Right atrium auricular region (tissue), 2 donors: ENCODE measurements around the gene PLA2G4D. TPM values are rescaled to one million over a fixed set of nuclear protein-coding genes. Genes with fewer than 3 reads are reported as not detected.
A peak's percentile ranks its signal among the peaks of the same experiment; 100 is the strongest.

ENCODE experiments used
- DNase-seq: peaks from one replicate; pipeline ENCODE4 v3.0.0-alpha.2; 2019; ENCODE audit warnings: low spot score
- H3K27ac ChIP-seq, 2 donors: fragments of 200-600 bp; sonication (generic); 1 replicate in 1 of 2; 2 replicates in 1 of 2; pipeline ENCODE4 v1.5.1; 2016 to 2019
- H3K27me3 ChIP-seq, 2 donors: fragments of 200-600 bp; sonication (generic); one replicate each; pipeline versions ENCODE4 v1.5.1 to v1.6.0; 2017 to 2019
- H3K36me3 ChIP-seq: fragments of 200-600 bp; sonication (generic); one replicate; pipeline ENCODE4 v1.5.1; 2016
- H3K4me1 ChIP-seq, 2 donors: fragments of 200-600 bp; sonication (generic); one replicate each; pipeline versions ENCODE4 v1.5.1 to v1.6.0; 2017 to 2019
- H3K4me3 ChIP-seq, 2 donors: fragments of 200-600 bp; sonication (generic); 1 replicate in 1 of 2; 2 replicates in 1 of 2; pipeline ENCODE4 v1.5.1; 2017 to 2019; ENCODE audit warnings: mild to moderate bottlenecking in 1 of 2, moderate library complexity in 1 of 2
- H3K9me3 ChIP-seq, 2 donors: fragments of 200-600 bp; sonication (generic); one replicate each; pipeline ENCODE4 v1.5.1; 2019
- total RNA-seq, 2 donors: library from RNA; depleted of rRNA; stranded (reverse); fragments of >200 nt; gene quantifications; one replicate each; pipeline ENCODE4 v1.1.0, GENCODE V29; 2016
- TF ChIP-seq, protein P1 (sequence below), 2 donors: fragments of 200-600 bp; sonication (generic); IDR thresholded peaks; one replicate each; pipeline ENCODE4 v1.5.1; 2019; ENCODE audit warnings: antibody characterized with exemption in 2 of 2

Gene PLA2G4D
- total RNA-seq, 2 donors from 2014 or later = not detected

DNA sequence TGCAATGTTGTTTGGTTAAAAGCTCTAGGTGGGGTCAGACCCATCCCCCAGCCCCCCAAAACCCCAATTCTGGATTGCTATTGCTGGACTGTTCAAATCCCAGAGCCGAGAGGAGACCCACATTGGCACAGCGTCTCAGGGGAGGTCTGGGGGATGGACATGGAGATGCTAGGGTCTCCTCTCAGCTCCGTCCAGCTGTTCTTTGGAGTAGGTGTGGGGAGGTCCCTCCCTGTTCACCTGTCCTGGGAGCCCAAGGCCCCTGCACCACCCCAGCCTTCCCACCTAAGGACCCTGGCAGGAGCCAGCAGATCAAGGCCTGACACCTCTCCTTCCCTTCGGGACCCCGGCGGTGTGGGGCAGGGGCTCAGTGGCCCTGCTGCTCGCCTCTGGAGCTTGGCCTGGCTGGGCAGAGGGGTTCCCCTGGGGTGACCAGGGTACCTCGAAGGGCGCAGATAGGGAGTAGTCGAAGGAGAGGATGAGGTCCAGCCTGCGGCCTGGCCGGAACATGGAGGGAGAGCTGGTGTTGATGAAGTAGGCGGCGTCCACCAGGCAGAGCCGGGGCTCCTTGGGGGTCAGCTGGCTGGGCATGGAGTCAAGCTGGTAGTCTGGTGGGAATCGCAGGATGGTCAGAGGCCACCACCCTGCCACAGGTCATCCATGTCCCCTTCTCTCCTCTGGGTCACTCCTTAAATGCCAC is 23.9 kb downstream of the PLA2G4D start:
- Histone ChIP-seq H3K4me1 (no peaks in the 10 kb centered on the region), H3K9me3 (no peaks in the 10 kb centered on the region)
- DNase-seq = no peak

GRCh38 chr15:42069496-42070278 is 24.7 kb downstream of the PLA2G4D start:
- no peak overlapping the region for H3K4me3 ChIP-seq

More for the DNA sequence above, 23.9 kb downstream of the PLA2G4D start:
- H3K27ac ChIP-seq = no peak overlapping the region
- H3K27me3 ChIP-seq = no peaks in the 10 kb centered on the region
- TF ChIP-seq, protein P1, sequence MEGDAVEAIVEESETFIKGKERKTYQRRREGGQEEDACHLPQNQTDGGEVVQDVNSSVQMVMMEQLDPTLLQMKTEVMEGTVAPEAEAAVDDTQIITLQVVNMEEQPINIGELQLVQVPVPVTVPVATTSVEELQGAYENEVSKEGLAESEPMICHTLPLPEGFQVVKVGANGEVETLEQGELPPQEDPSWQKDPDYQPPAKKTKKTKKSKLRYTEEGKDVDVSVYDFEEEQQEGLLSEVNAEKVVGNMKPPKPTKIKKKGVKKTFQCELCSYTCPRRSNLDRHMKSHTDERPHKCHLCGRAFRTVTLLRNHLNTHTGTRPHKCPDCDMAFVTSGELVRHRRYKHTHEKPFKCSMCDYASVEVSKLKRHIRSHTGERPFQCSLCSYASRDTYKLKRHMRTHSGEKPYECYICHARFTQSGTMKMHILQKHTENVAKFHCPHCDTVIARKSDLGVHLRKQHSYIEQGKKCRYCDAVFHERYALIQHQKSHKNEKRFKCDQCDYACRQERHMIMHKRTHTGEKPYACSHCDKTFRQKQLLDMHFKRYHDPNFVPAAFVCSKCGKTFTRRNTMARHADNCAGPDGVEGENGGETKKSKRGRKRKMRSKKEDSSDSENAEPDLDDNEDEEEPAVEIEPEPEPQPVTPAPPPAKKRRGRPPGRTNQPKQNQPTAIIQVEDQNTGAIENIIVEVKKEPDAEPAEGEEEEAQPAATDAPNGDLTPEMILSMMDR (IDR thresholded peaks at IDR 0.05) = no peak
- H3K4me3 ChIP-seq = no peak overlapping the region
- H3K36me3 ChIP-seq = no peaks in the 10 kb centered on the region

DNA sequence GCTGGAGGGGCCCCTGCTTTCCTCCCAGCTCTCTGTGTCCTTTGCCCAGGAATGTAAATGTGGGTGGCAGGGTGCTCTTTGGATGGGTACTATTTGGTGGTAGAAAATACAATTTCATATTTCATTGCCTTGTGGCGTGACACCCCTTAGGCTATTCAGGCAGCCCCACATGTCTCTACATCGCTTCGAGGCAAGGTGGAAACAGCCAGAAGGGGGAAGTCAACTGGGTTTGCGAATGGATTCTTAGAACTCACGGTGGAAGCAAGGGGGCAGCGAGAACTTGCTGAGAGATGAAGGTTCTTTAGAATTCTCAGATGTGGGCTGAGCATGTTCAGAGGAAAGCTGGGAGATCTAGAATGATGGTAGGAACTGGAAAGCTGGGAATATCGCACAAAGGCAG is 25.3 kb downstream of the PLA2G4D start:
- H3K27ac ChIP-seq = no peak overlapping the region
- no peaks in the 10 kb centered on the region for H3K4me1 ChIP-seq
- no peak overlapping the region for H3K4me3 ChIP-seq
- no peaks in the 10 kb centered on the region for H3K27me3 ChIP-seq
- H3K36me3 ChIP-seq = no peaks in the 10 kb centered on the region
- TF ChIP-seq, protein P1 (IDR thresholded peaks at IDR 0.05) = no peak
- DNase-seq = no peak
- no peaks in the 10 kb centered on the region for H3K9me3 ChIP-seq

More at GRCh38 chr15:42069496-42070278, 24.7 kb downstream of the PLA2G4D start:
- TF ChIP-seq, protein P1 (IDR thresholded peaks at IDR 0.05) = no peak
- Histone ChIP-seq H3K9me3 (no peaks in the 10 kb centered on the region), H3K27ac (no peak overlapping the region), H3K36me3 (no peaks in the 10 kb centered on the region), H3K4me1 (no peaks in the 10 kb centered on the region), H3K27me3 (no peaks in the 10 kb centered on the region)
- DNase-seq = no peak

GRCh38 chr15:42068601-42069000 is 25.8 kb downstream of the PLA2G4D start:
- no peak for DNase-seq
- H3K9me3 ChIP-seq = no peaks in the 10 kb centered on the region
- no peaks in the 10 kb centered on the region for H3K4me1 ChIP-seq
- H3K36me3 ChIP-seq = no peaks in the 10 kb centered on the region
- H3K27ac ChIP-seq = no peak overlapping the region
- H3K4me3 ChIP-seq = no peak overlapping the region
- H3K27me3 ChIP-seq = no peaks in the 10 kb centered on the region
- TF ChIP-seq, protein P1 (IDR thresholded peaks at IDR 0.05) = no peak

GRCh38 chr15:42066764-42067415 is 27.5 kb downstream of the PLA2G4D start:
- no peaks in the 10 kb centered on the region for H3K27me3 ChIP-seq
- no peaks in the 10 kb centered on the region for H3K4me1 ChIP-seq
- H3K36me3 ChIP-seq = no peaks in the 10 kb centered on the region
- no peaks in the 10 kb centered on the region for H3K9me3 ChIP-seq
- H3K4me3 ChIP-seq = no peak overlapping the region
- TF ChIP-seq, protein P1 (IDR thresholded peaks at IDR 0.05) = peak in 1 of 2 donors; percentile 23
- no peak for DNase-seq
- no peak overlapping the region for H3K27ac ChIP-seq
